OCI-LY7 (cell line): ENCODE measurements around the gene CGN.

Source experiments
- CTCF ChIP-seq: fragments of 200-600 bp; sonication (generic); conservative IDR thresholded peaks from 2 replicates; pipeline ENCODE4 v1.5.1; 2014; ENCODE audit warnings: mild to moderate bottlenecking, antibody characterized with exemption, low read length, moderate library complexity, mixed read lengths
- EZH2phosphoT487 ChIP-seq: fragments of 200-600 bp; sonication (generic); IDR thresholded peaks from 2 replicates; pipeline ENCODE4 v1.6.1; 2018; ENCODE audit warnings: low read depth, borderline replicate concordance, mild to moderate bottlenecking, mixed run types, antibody characterized with exemption, low read length, moderate library complexity, mixed read lengths

GRCh38 chr1:151574575-151575529, 63.7 kb downstream of the CGN start:
- TF ChIP-seq CTCF = no peak
- no peak for TF ChIP-seq EZH2phosphoT487
